Nephron progenitor cell (in vitro differentiated cells): Measurements from ENCODE around the gene IP6K1.
A peak's percentile ranks its signal among the peaks of the same experiment; 100 is the strongest.

Source experiments
- DNase-seq: peaks from one replicate; pipeline ENCODE4 v3.0.0; 2021
- H3K27ac Mint-ChIP-seq: 2 replicates; pipeline ENCODE4 v1.8.0; 2021; ENCODE audit warnings: mild to moderate bottlenecking, moderate library complexity, mixed read lengths
- H3K27me3 Mint-ChIP-seq: 2 replicates; pipeline ENCODE4 v1.8.0; 2021; ENCODE audit warnings: mild to moderate bottlenecking, low read depth, mixed read lengths; ENCODE audit not compliant: poor library complexity
- H3K36me3 Mint-ChIP-seq: 2 replicates; pipeline ENCODE4 v1.8.0; 2021; ENCODE audit warnings: low read depth, mixed read lengths
- H3K4me1 Mint-ChIP-seq: 2 replicates; pipeline ENCODE4 v1.8.0; 2021; ENCODE audit warnings: mixed read lengths
- H3K4me3 Mint-ChIP-seq: 2 replicates; pipeline ENCODE4 v1.8.0; 2021; ENCODE audit warnings: mild to moderate bottlenecking, moderate library complexity, mixed read lengths
- H3K9me3 Mint-ChIP-seq: 2 replicates; pipeline ENCODE4 v1.8.0; 2021; ENCODE audit warnings: mild to moderate bottlenecking, moderate library complexity, mixed read lengths
- CTCF ChIP-seq: fragments of 200-600 bp; sonication (generic); IDR thresholded peaks from 2 replicates; pipeline ENCODE4 v1.5.0; 2021; ENCODE audit warnings: antibody characterized with exemption

Gene IP6K1

GRCh38 chr3:49803465-49804140 is 17.3 kb upstream of the IP6K1 start:
- peak; percentile 71 for DNase-seq
- Mint-ChIP-seq H3K36me3 (no peaks in the 10 kb centered on the region), H3K9me3 (no peaks in the 10 kb centered on the region), H3K27me3 (peaks cover 30% of the 10 kb centered on the region), H3K4me1 (peaks cover 66% of the 10 kb centered on the region), H3K27ac (peak overlapping the region; percentile 93), H3K4me3 (peak overlapping the region; percentile 78)
- no peak for TF ChIP-seq CTCF

GRCh38 chr3:49802719-49803464 is 16.6 kb upstream of the IP6K1 start, which contains the start of gene INKA1:
Gene INKA1, plus strand, starts transcription at chr3:49803261. Its CDS starts 132 bp downstream, at chr3:49803393.
- no peaks in the 10 kb centered on the region for H3K36me3 Mint-ChIP-seq
- no peaks in the 10 kb centered on the region for H3K9me3 Mint-ChIP-seq
- peak within 1 kb of the TSS; percentile 87 for H3K4me3 Mint-ChIP-seq
- peak within 1 kb of the TSS; percentile 93 for H3K27ac Mint-ChIP-seq
- peaks cover 59% of the 10 kb centered on the region for H3K4me1 Mint-ChIP-seq
- TF ChIP-seq CTCF = peak; percentile 82
- peaks cover 30% of the 10 kb centered on the region for H3K27me3 Mint-ChIP-seq
- peak; percentile 88 for DNase-seq

GRCh38 chr3:49801160-49801559 is 14.8 kb upstream of the IP6K1 start:
- Mint-ChIP-seq H3K27me3 (peaks cover 33% of the 10 kb centered on the region), H3K4me3 (no peak overlapping the region), H3K9me3 (no peaks in the 10 kb centered on the region), H3K36me3 (no peaks in the 10 kb centered on the region), H3K27ac (no peak overlapping the region), H3K4me1 (peaks cover 42% of the 10 kb centered on the region)
- TF ChIP-seq CTCF = no peak
- DNase-seq = no peak

GRCh38 chr3:49799761-49800160 is 13.4 kb upstream of the IP6K1 start, which contains the start of gene CDHR4:
Gene CDHR4, minus strand, starts transcription at chr3:49799873. Its CDS starts 61 bp downstream, at chr3:49799812.
- H3K27ac Mint-ChIP-seq = no peak within 1 kb of the TSS
- peaks cover 33% of the 10 kb centered on the region for H3K4me1 Mint-ChIP-seq
- no peak within 1 kb of the TSS for H3K4me3 Mint-ChIP-seq
- peaks cover 33% of the 10 kb centered on the region for H3K27me3 Mint-ChIP-seq
- no peaks in the 10 kb centered on the region for H3K9me3 Mint-ChIP-seq
- no peaks in the 10 kb centered on the region for H3K36me3 Mint-ChIP-seq
- DNase-seq = no peak
- no peak for TF ChIP-seq CTCF

- peaks cover 26% of the 10 kb centered on the region for H3K4me1 Mint-ChIP-seq
- no peak for TF ChIP-seq CTCF
- no peak overlapping the region for H3K4me3 Mint-ChIP-seq
- no peaks in the 10 kb centered on the region for H3K9me3 Mint-ChIP-seq
- no peak for DNase-seq
- peaks cover 35% of the 10 kb centered on the region for H3K27me3 Mint-ChIP-seq
- H3K36me3 Mint-ChIP-seq = no peaks in the 10 kb centered on the region
- H3K27ac Mint-ChIP-seq = no peak overlapping the region
These were observed 12.8 kb upstream of the IP6K1 start for GRCh38 chr3:49799105-49799504.
